BLaER1 (cell line): ENCODE results near the gene KIRREL2.

Experiments
- H3K27ac ChIP-seq: shearing (Covaris generic); formaldehyde crosslinking; 2 replicates; pipeline ENCODE4 v1.8.1; 2022
- H3K27me3 ChIP-seq: shearing (Covaris generic); formaldehyde crosslinking; 2 replicates; pipeline ENCODE4 v1.8.1; 2022
- H3K36me3 ChIP-seq: shearing (Covaris generic); formaldehyde crosslinking; 2 replicates; pipeline ENCODE4 v1.8.1; 2022
- H3K4me1 ChIP-seq: shearing (Covaris generic); formaldehyde crosslinking; 2 replicates; pipeline ENCODE4 v1.8.1; 2022
- H3K4me2 ChIP-seq: shearing (Covaris generic); formaldehyde crosslinking; 2 replicates; pipeline ENCODE4 v1.8.1; 2022
- H3K4me3 ChIP-seq: shearing (Covaris generic); formaldehyde crosslinking; 2 replicates; pipeline ENCODE4 v1.8.1; 2022
- H3K9ac ChIP-seq: shearing (Covaris generic); formaldehyde crosslinking; 2 replicates; pipeline ENCODE4 v1.8.1; 2022
- H3K9me3 ChIP-seq: shearing (Covaris generic); formaldehyde crosslinking; 2 replicates; pipeline ENCODE4 v1.8.1; 2022
- H4K20me1 ChIP-seq: shearing (Covaris generic); formaldehyde crosslinking; 2 replicates; pipeline ENCODE4 v1.8.1; 2022
- Cebpa-rat ChIP-seq: shearing (Covaris generic); IDR thresholded peaks from 2 replicates; pipeline ENCODE4 v1.8.1; 2022

The KIRREL2 gene

DNA sequence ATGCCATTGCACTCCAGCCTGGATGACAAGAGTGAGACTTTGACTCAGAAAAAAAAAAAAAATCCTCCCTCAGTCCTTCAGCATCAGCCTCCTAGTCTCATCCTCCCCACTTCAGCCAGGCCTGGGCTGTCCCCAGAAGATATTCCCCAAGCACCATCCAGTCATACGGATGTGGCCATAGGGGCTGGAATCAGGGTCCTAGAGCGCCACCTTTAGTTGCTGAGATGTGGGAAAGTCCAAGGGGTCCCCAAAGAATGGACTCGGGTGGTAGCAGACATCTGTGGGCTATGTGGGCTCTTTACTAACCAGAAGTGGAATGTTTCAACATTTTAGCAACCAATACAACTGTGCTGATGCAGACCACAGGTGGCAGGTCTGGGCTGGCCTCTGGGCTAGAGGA lies 54.5 kb downstream of the KIRREL2 start:
- no peak overlapping the region for H3K27ac ChIP-seq
- H3K27me3 ChIP-seq: no peaks in the 10 kb centered on the region
- 0 out of 2 replicates have a peak overlapping the region, but pooled peaks have one; percentile 17 for H3K4me2 ChIP-seq
- H3K9ac ChIP-seq: no peak overlapping the region
- no peaks in the 10 kb centered on the region for H3K36me3 ChIP-seq
- no peaks in the 10 kb centered on the region for H3K9me3 ChIP-seq
- H3K4me1 ChIP-seq: peaks cover 57% of the 10 kb centered on the region
- H3K4me3 ChIP-seq: no peak overlapping the region
- TF ChIP-seq Cebpa-rat: no peak
- no peaks in the 10 kb centered on the region for H4K20me1 ChIP-seq

DNA sequence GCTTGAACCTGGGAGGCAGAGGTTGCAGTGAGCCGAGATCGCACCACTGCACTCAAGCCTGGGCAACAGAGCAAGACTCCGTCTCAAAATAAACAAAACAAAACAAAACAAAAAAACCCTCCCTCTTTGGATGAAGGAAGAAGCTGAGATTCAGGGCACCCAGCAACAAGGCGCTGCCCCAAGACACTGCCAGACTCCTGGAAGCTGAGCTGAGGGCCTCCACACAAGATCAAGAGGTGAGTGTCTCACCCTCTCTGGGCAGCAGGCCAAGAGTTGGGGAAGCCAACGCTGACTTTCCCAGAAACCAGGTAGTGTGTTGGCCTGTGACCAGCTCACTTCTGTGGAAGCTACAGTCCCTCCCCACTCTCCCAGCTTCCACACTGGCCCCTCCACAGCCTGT lies 55.1 kb downstream of the KIRREL2 start:
- TF ChIP-seq Cebpa-rat: no peak
- Histone ChIP-seq H3K4me1 (peaks cover 54% of the 10 kb centered on the region), H3K27me3 (no peaks in the 10 kb centered on the region), H3K9me3 (no peaks in the 10 kb centered on the region), H3K36me3 (no peaks in the 10 kb centered on the region), H3K27ac (0 out of 2 replicates have a peak overlapping the region, but pooled peaks have one; percentile 9), H3K9ac (no peak overlapping the region), H4K20me1 (no peaks in the 10 kb centered on the region), H3K4me2 (peak overlapping the region; percentile 17; the same call in 1 of the 2 replicates), H3K4me3 (no peak overlapping the region)

DNA sequence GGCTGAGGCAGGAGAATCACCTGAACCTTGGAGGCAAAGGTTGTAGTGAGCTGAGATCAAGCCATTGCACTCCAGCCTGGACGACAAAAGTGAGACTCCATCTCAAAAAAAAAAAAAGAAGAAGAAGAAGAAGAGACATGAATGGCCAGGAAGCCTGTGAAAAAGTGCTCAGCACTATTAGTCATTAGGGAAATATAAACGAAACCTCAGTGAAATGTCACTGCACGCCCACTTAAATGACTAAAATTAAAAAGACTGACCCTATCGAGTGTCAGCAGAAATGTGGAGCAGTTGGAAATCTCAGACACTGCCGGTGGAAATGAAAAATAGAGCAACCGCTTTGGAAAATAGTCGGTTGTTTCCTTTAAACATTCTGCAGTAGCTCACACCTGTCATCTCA lies 56.9 kb downstream of the KIRREL2 start:
- no peaks in the 10 kb centered on the region for H3K27me3 ChIP-seq
- no peaks in the 10 kb centered on the region for H3K36me3 ChIP-seq
- H3K4me3 ChIP-seq: no peak overlapping the region
- no peak overlapping the region for H3K4me2 ChIP-seq
- no peak overlapping the region for H3K9ac ChIP-seq
- no peaks in the 10 kb centered on the region for H3K9me3 ChIP-seq
- H3K4me1 ChIP-seq: peaks cover 36% of the 10 kb centered on the region
- H3K27ac ChIP-seq: no peak overlapping the region
- TF ChIP-seq Cebpa-rat: no peak
- no peaks in the 10 kb centered on the region for H4K20me1 ChIP-seq

DNA sequence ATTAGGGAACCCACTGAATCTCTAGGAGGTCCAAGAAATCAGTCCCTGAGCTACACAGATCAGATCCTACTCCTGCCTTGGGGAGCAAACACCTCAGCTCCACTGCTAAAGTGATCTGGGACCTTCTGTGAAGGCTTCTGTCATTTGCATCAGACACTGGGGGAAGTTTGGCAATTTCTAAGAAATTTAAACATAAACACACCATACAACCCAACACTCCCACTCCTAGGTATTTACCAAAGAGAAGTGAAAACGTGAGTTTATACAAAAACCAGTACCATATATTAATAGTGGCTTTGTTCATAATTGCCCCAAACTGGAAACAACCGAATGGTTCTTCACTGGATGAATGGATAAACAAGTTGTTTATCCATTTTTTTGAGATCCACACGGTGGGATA lies 58.7 kb downstream of the KIRREL2 start:
- Histone ChIP-seq H3K9ac (no peak overlapping the region), H3K4me1 (peaks cover 17% of the 10 kb centered on the region), H3K27ac (no peak overlapping the region), H3K4me2 (no peak overlapping the region), H3K9me3 (no peaks in the 10 kb centered on the region), H3K4me3 (no peak overlapping the region), H3K27me3 (no peaks in the 10 kb centered on the region), H4K20me1 (no peaks in the 10 kb centered on the region), H3K36me3 (no peaks in the 10 kb centered on the region)
- no peak for TF ChIP-seq Cebpa-rat
